Suprapubic skin (tissue), 4 donors: Measurements from ENCODE around the gene RBM8A. TPM values are rescaled to one million over a fixed set of nuclear protein-coding genes. Genes with fewer than 3 reads are reported as not detected.
A peak's percentile ranks its signal among the peaks of the same experiment; 100 is the strongest.

Experiments
- DNase-seq, 2 donors: peaks; one replicate each; pipeline ENCODE4 v3.0.0-alpha.2; 2019; ENCODE audit warnings: low spot score in 2 of 2
- H3K27ac ChIP-seq: fragments of 200-600 bp; sonication (generic); one replicate; pipeline ENCODE4 v1.5.1; 2019
- H3K27me3 ChIP-seq: fragments of 200-600 bp; sonication (generic); one replicate; pipeline ENCODE4 v1.5.1; 2019
- H3K36me3 ChIP-seq: fragments of 200-600 bp; sonication (generic); one replicate; pipeline ENCODE4 v1.5.1; 2019
- H3K4me1 ChIP-seq: fragments of 200-600 bp; sonication (generic); one replicate; pipeline ENCODE4 v1.5.1; 2019
- H3K4me3 ChIP-seq: fragments of 200-600 bp; sonication (generic); one replicate; pipeline ENCODE4 v1.5.1; 2019; ENCODE audit warnings: mild to moderate bottlenecking
- H3K9me3 ChIP-seq: fragments of 200-600 bp; sonication (generic); one replicate; pipeline ENCODE4 v1.5.1; 2019
- CTCF ChIP-seq, 2 donors: fragments of 200-600 bp in 1 of 2; fragments of 450-650 bp in 1 of 2; sonication (generic) in 1 of 2; IDR thresholded peaks; one replicate each; pipeline ENCODE4 v1.5.1; 2016 to 2019; ENCODE audit warnings: antibody characterized with exemption in 2 of 2, mild to moderate bottlenecking in 1 of 2, moderate library complexity in 1 of 2
- EP300 ChIP-seq: sonication (generic); formaldehyde crosslinking; IDR thresholded peaks from one replicate; pipeline ENCODE4 v1.6.1; 2017; ENCODE audit warnings: antibody characterized with exemption
- POLR2A ChIP-seq, 2 donors: fragments of 450-650 bp; IDR thresholded peaks; one replicate each; pipeline ENCODE4 v1.6.1; 2017; ENCODE audit warnings: antibody characterized with exemption in 2 of 2, mild to moderate bottlenecking in 2 of 2, moderate library complexity in 2 of 2
- POLR2AphosphoS5 ChIP-seq, 3 donors: sonication (generic); formaldehyde crosslinking; IDR thresholded peaks; one replicate each; pipeline ENCODE4 v1.6.1; 2017; ENCODE audit warnings: antibody characterized with exemption in 3 of 3
- WGBS: methylation state at CpG from one replicate; pipeline ENCODE4 v1.1.5; 2018; 5-methylcytosine and 5-hydroxymethylcytosine counted together
- total RNA-seq, 4 donors: library from RNA; depleted of rRNA; stranded (reverse); fragments of >200 nt; gene quantifications; one replicate each; pipeline ENCODE4 v1.1.0, GENCODE V29; 2016

RBM8A gene
- total RNA-seq, 4 donors from 2014 or later: 92.2 to 186 (median 134) TPM

GRCh38 chr1:145955436-145955835 is 28.2 kb upstream of the RBM8A start:
- peaks cover 56% of the 10 kb centered on the region for H3K4me1 ChIP-seq
- H3K9me3 ChIP-seq: no peaks in the 10 kb centered on the region
- 54% methylated on average over 2 of the region's 2 CpGs for WGBS
- no peaks in the 10 kb centered on the region for H3K36me3 ChIP-seq
- TF ChIP-seq CTCF (IDR thresholded peaks at IDR 0.05) (no peak), POLR2AphosphoS5 (IDR thresholded peaks at IDR 0.05) (no peak), POLR2A (IDR thresholded peaks at IDR 0.05) (no peak), EP300 (no peak)
- no peak for DNase-seq
- H3K4me3 ChIP-seq: no peak overlapping the region
- H3K27me3 ChIP-seq: no peaks in the 10 kb centered on the region
- H3K27ac ChIP-seq: peak overlapping the region; percentile 40

- Histone ChIP-seq H3K4me1 (peaks cover 49% of the 10 kb centered on the region), H3K9me3 (no peaks in the 10 kb centered on the region), H3K4me3 (no peak overlapping the region), H3K36me3 (no peaks in the 10 kb centered on the region), H3K27me3 (no peaks in the 10 kb centered on the region), H3K27ac (no peak overlapping the region)
- DNase-seq: no peak
- 73% methylated on average over 6 of the region's 6 CpGs for WGBS
- no peak for TF ChIP-seq POLR2A (IDR thresholded peaks at IDR 0.05)
- TF ChIP-seq CTCF (IDR thresholded peaks at IDR 0.05): no peak
- TF ChIP-seq POLR2AphosphoS5 (IDR thresholded peaks at IDR 0.05): no peak
Measured at GRCh38 chr1:145953861-145954260, 26.6 kb upstream of the RBM8A start.

- DNase-seq: no peak
- no peaks in the 10 kb centered on the region for H3K36me3 ChIP-seq
- TF ChIP-seq CTCF (IDR thresholded peaks at IDR 0.05) (no peak), POLR2AphosphoS5 (IDR thresholded peaks at IDR 0.05) (no peak), POLR2A (IDR thresholded peaks at IDR 0.05) (no peak), EP300 (no peak)
- H3K27me3 ChIP-seq: no peaks in the 10 kb centered on the region
- no peak overlapping the region for H3K27ac ChIP-seq
- 100% methylated on average over 3 of the region's 3 CpGs for WGBS
- H3K4me1 ChIP-seq: peaks cover 42% of the 10 kb centered on the region
- no peak overlapping the region for H3K4me3 ChIP-seq
- no peaks in the 10 kb centered on the region for H3K9me3 ChIP-seq
Measured at GRCh38 chr1:145952903-145953302, 25.6 kb upstream of the RBM8A start.

- H3K27me3 ChIP-seq: no peaks in the 10 kb centered on the region
- WGBS: 88% methylated on average over 1 of the region's 1 CpG
- no peak overlapping the region for H3K27ac ChIP-seq
- no peak for TF ChIP-seq POLR2AphosphoS5 (IDR thresholded peaks at IDR 0.05)
- TF ChIP-seq EP300: no peak
- TF ChIP-seq CTCF (IDR thresholded peaks at IDR 0.05): no peak
- TF ChIP-seq POLR2A (IDR thresholded peaks at IDR 0.05): no peak
- H3K4me1 ChIP-seq: peaks cover 36% of the 10 kb centered on the region
- H3K9me3 ChIP-seq: no peaks in the 10 kb centered on the region
- H3K36me3 ChIP-seq: no peaks in the 10 kb centered on the region
- no peak for DNase-seq
- no peak overlapping the region for H3K4me3 ChIP-seq
Measured at GRCh38 chr1:145951526-145951925, 24.2 kb upstream of the RBM8A start.

GRCh38 chr1:145949219-145949618 is 21.9 kb upstream of the RBM8A start:
- Histone ChIP-seq H3K4me1 (peaks cover 15% of the 10 kb centered on the region), H3K4me3 (no peak overlapping the region), H3K27me3 (no peaks in the 10 kb centered on the region), H3K27ac (peak overlapping the region; percentile 8), H3K9me3 (no peaks in the 10 kb centered on the region), H3K36me3 (no peaks in the 10 kb centered on the region)
- peak; percentile 27 for TF ChIP-seq EP300
- TF ChIP-seq CTCF (IDR thresholded peaks at IDR 0.05): no peak
- DNase-seq: no peak
- WGBS: 86% methylated on average over 4 of the region's 4 CpGs
